ENCODE results near the gene ZNF780B.
"Not testable (repeated sequence)": the region's sequence is repeated elsewhere in the genome, so short reads cannot be mapped to it uniquely, and the experiment has no call there.

Gene ZNF780B

GRCh38 chr19:40054632-40055031 lies 1.4 kb downstream of the ZNF780B start:
- no peak overlapping the region for H3K27ac ChIP-seq
- ChIA-PET POLR2A (ENCODE audit: low non-redundant PET) (no interaction called here), CTCF (no interaction called here)
- TF ChIP-seq CTCF (conservative IDR thresholded peaks at IDR 0.05; ENCODE audit: low read depth) = no peak
- no peak for DNase-seq (ENCODE audit: low spot score)

- no peak for DNase-seq (ENCODE audit: low spot score)
- POLR2A ChIA-PET (ENCODE audit: low non-redundant PET) = no interaction called here
- CTCF ChIA-PET = no interaction called here
- TF ChIP-seq CTCF (conservative IDR thresholded peaks at IDR 0.05; ENCODE audit: low read depth) = no peak
- no peak overlapping the region for H3K27ac ChIP-seq
Observed at GRCh38 chr19:40053491-40053890, 2.5 kb downstream of the ZNF780B start.

- CTCF ChIA-PET; DNase-seq (ENCODE audit: low spot score); H3K27ac ChIP-seq; POLR2A ChIA-PET (ENCODE audit: low non-redundant PET): not testable (repeated sequence)
Observed at GRCh38 chr19:40041718-40042117, 14.3 kb downstream of the ZNF780B start.

- DNase-seq (ENCODE audit: low spot score); POLR2A ChIA-PET (ENCODE audit: low non-redundant PET); CTCF ChIA-PET; H3K27ac ChIP-seq: not testable (repeated sequence)
Observed at GRCh38 chr19:40038047-40038446, 18.0 kb downstream of the ZNF780B start.

DNA sequence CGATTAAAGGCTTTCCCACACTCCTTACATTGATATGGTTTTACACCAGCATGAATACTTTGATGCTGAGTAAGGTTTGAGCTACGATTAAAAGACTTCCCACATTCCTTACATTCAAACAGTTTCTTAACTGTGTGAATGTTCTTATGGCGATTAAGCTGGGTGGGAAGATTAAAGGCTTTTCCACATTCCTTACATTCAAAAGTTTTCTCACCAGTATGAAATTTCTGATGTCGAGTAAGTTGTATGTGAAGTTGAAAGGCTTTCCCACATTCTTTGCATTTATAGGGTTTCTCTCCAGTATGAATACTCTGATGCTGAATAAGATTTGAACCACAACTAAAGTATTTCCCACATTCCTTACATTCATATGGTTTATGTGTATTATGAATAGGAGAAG lies 20.0 kb downstream of the ZNF780B start:
- H3K27ac ChIP-seq = no peak overlapping the region
- ChIA-PET POLR2A (ENCODE audit: low non-redundant PET) (no interaction called here), CTCF (no interaction called here)
- no peak for TF ChIP-seq CTCF (conservative IDR thresholded peaks at IDR 0.05; ENCODE audit: low read depth)
- DNase-seq (ENCODE audit: low spot score) = no peak

- no peak for TF ChIP-seq CTCF (conservative IDR thresholded peaks at IDR 0.05; ENCODE audit: low read depth)
- H3K27ac ChIP-seq = no peak overlapping the region
- POLR2A ChIA-PET (ENCODE audit: low non-redundant PET) = no interaction called here
- DNase-seq (ENCODE audit: low spot score) = no peak
- CTCF ChIA-PET = interaction anchor here (0.6 kb wide), 1 partner anchor 17 kb away, joined by 3 read pairs; no protein-coding TSS in a partner anchor
Observed at GRCh38 chr19:40033989-40034560, 22.0 kb downstream of the ZNF780B start.

DNA sequence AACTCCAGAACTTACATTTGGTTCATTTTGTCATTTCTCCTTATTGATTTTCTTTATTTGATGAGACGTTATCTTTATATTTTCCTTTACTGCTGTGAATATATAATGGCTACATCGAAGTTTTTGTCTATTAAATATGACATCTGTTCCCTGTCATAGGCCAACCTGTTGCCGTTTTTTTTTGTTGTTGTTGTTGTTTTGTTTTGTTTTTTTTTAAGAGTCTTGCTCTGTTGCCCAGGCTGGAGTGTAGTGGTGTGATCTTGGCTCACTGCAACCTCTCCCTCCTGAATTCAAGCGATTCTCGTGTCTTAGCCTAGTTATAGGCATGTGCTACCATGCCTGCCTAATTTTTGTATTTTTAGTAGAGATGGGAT lies 29.4 kb downstream of the ZNF780B start:
- POLR2A ChIA-PET (ENCODE audit: low non-redundant PET) = no interaction called here
- CTCF ChIA-PET = no interaction called here
- DNase-seq (ENCODE audit: low spot score) = no peak
- H3K27ac ChIP-seq = no peak overlapping the region
- TF ChIP-seq CTCF (conservative IDR thresholded peaks at IDR 0.05; ENCODE audit: low read depth) = no peak

Data from RWPE1 (cell line).